GM18951 (cell line): ENCODE data around the gene SLC35G6.
"Not testable (repeated sequence)": the region's sequence is repeated elsewhere in the genome, so short reads cannot be mapped to it uniquely, and the experiment has no call there.

Source experiments
- POLR2A ChIP-seq: IDR thresholded peaks from 4 replicates; pipeline ENCODE4 v1.6.1; 2011; ENCODE audit warnings: mild to moderate bottlenecking; ENCODE audit not compliant: insufficient read length, insufficient read depth; ENCODE audit errors: extremely low read depth
- in situ Hi-C: fragments of 300-500 bp; cut with MboI; formaldehyde crosslinking; loops from one replicate; pipeline ENCODE4 v1.12.0; 2022; ENCODE audit warnings: low sequenced_read_pairs, mixed read lengths, inconsistent platforms; ENCODE audit not compliant: unreplicated experiment

SLC35G6 gene

DNA sequence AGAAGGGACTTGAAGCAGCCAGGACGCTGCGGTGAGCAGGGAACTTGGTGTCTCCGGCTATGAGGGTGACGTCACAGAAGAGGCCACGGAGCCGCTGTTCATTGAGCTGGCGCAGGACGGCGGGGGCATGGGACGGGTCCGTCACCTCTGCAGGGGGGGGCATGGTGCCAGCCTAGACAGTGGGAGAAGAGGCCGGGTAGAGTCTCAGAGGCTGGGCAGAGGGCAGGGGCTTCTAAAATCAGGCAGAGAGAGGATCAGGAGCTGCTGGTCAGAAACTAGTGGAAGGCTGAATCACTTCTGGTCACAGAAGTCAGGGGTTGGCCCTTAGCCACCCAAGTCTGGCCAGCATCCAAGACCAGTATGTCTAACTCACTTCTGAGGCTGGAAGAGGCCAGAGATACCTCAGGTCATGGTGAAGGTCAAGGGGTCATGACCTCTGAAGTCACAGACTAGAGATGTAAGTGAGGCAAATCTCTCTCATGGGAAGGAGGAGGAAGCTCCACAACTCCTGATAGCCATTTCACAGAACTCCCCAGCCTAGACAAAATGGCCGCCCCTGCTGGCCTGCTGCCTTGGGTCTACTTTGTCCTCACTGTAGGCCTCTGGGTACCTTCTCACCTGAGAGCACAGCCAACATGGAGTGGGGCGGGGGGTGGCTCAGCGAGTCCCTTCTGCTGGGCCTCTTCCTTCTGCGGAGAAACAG lies 14.5 kb upstream of the SLC35G6 start:
- no peak for TF ChIP-seq POLR2A
- in situ Hi-C loops = no loop called here

- TF ChIP-seq POLR2A = no peak
- in situ Hi-C loops = no loop called here
Measured at GRCh38 chr17:7467498-7467897, 13.7 kb upstream of the SLC35G6 start.

- no peak for TF ChIP-seq POLR2A
- in situ Hi-C loops = no loop called here
Measured at GRCh38 chr17:7468290-7468689, 13.0 kb upstream of the SLC35G6 start.

DNA sequence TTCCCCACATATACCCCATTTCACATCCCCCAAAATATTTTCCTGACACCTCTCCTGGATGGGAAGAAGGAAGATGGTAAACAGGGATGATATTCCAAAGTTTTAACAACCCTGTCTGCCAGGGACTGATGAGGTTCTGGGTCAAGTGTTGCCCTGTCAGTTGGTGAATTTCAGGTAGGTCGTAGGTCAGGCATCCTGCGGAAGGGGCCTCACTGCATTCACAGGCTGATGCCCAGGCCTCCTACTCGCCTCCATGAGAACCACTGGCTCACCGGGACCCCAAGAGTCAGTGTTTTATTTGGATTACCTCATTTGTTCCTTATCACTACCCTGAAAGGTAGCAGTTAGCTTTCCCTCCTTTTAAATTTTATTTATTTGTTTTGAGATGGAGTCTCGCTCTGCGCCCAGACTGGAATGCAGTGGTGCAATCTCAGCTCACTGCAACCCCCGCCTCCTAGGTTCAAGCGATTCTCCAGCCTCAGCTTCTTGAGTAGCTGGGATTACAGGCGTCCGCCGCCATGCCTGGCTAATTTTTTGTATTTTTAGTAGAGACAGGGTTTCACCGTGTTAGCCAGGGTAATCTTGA lies 12.3 kb upstream of the SLC35G6 start:
- in situ Hi-C loops = no loop called here

GRCh38 chr17:7469843-7470242 lies 11.4 kb upstream of the SLC35G6 start:
- in situ Hi-C loops = not testable (repeated sequence)

More for the DNA sequence above, 12.3 kb upstream of the SLC35G6 start:
- TF ChIP-seq POLR2A = no peak

DNA sequence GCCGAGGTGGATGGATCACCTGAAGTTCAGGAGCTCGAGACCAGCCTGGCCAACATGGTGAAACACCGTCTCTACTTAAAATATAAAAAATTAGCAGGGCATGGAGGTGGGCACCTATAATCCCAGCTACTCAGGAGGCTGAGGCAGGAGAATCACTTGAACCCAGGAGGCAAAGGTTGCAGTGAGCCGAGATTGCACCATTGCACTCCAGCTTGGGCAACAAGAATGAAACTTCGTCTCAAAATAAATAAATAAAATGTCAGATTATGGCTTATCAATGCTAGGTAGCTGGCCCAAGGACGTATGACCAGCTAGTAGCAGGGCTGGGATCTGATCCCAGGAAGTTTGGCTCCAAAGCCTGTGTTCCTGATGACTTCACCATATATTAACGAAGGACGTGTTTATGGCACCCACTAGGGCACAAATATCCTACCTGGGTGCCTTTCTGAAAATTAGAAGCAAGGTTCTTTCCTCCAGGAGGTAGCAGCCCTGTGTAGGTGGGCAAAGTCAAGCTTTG lies 10.7 kb upstream of the SLC35G6 start:
- in situ Hi-C loops = not testable (repeated sequence)

DNA sequence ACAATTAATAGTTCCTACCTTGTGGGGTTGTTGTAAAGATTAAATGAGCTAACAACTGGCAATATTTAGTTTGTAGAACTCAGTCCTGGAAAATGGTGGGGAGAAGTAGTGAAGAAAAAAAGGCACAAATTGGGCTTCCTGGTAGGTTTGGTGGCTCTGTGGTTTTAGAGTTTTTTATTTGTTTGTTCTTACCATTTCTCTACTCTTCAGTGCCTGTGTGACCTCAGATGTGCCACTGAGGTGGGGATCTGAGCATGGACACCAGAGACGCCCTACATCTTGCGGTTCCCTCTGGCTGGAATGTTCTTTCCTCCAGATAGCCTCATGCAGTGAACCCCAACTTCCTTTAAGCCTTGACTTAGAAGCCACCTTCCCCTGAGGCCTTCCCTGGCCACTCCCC lies 9.5 kb upstream of the SLC35G6 start:
- TF ChIP-seq POLR2A = no peak
- in situ Hi-C loops = no loop called here

DNA sequence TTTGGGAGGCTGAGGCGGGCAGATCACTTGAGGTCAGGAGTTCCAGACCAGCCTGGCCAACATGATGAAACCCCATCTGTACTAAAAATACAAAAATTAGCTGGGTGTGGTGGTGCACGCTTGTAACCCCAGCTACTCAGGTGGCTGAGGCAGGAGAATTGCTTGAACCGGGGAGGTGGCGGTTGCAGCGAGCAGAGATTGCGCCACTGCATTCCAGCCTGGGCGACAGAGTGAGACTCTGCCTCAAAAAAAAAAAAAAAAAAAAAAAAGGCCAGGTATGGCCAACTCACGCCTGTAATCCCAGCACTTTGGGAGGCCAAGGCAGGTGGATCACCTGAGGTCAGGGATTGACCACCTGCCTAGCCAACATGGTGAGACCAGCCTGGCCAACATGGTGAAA lies 6.5 kb upstream of the SLC35G6 start:
- in situ Hi-C loops = not testable (repeated sequence)

- no peak for TF ChIP-seq POLR2A
- in situ Hi-C loops = no loop called here
Measured at GRCh38 chr17:7475764-7476422, 5.4 kb upstream of the SLC35G6 start.

- in situ Hi-C loops = no loop called here
- TF ChIP-seq POLR2A = no peak
Measured at GRCh38 chr17:7476494-7476893, 4.8 kb upstream of the SLC35G6 start.

GRCh38 chr17:7476951-7477350 lies 4.3 kb upstream of the SLC35G6 start:
- in situ Hi-C loops = no loop called here
- no peak for TF ChIP-seq POLR2A

- no peak for TF ChIP-seq POLR2A
- in situ Hi-C loops = no loop called here
Measured at GRCh38 chr17:7477392-7478275, 3.6 kb upstream of the SLC35G6 start.
